Muscle of leg (tissue), 11 donors: Measurements from ENCODE around the gene KRTAP3-1. TPM values are rescaled to one million over a fixed set of nuclear protein-coding genes. Genes with fewer than 3 reads are reported as not detected.
A peak's percentile ranks its signal among the peaks of the same experiment; 100 is the strongest.
"Not testable (repeated sequence)": the region's sequence is repeated elsewhere in the genome, so short reads cannot be mapped to it uniquely, and the experiment has no call there.

Source experiments
- DNase-seq: peaks from one replicate; pipeline ENCODE4 v3.0.0; 2013
- H3K27ac ChIP-seq: one replicate; pipeline ENCODE4 v1.5.1; 2013; ENCODE audit warnings: mild to moderate bottlenecking, low read length, control low read depth
- H3K27me3 ChIP-seq: one replicate; pipeline ENCODE4 v1.6.1; 2013; ENCODE audit warnings: low read length; ENCODE audit not compliant: control insufficient read depth, insufficient read depth
- H3K36me3 ChIP-seq: one replicate; pipeline ENCODE4 v1.6.1; 2013; ENCODE audit warnings: low read length; ENCODE audit not compliant: control insufficient read depth, insufficient read depth
- H3K4me1 ChIP-seq: one replicate; pipeline ENCODE4 v1.6.1; 2013; ENCODE audit warnings: low read length; ENCODE audit not compliant: control insufficient read depth, insufficient read depth
- H3K4me3 ChIP-seq: one replicate; pipeline ENCODE4 v1.5.1; 2013; ENCODE audit warnings: low read length, control low read depth
- H3K9me3 ChIP-seq: replicated peaks from 2 replicates; pipeline ENCODE4 v1.6.1; 2013; ENCODE audit warnings: low read depth, low read length; ENCODE audit not compliant: control insufficient read depth
- WGBS: methylation state at CpG from one replicate; pipeline ENCODE4 v1.1.5; 2013; ENCODE audit warnings: missing lambda C conversion rate; ENCODE audit not compliant: insufficient coverage; 5-methylcytosine and 5-hydroxymethylcytosine counted together
- polyA plus RNA-seq, 8 donors: library from polyadenylated mRNA; unstranded; fragments of 120-200 nt; gene quantifications; one replicate each; pipeline versions ENCODE4 v1.2.1 to v1.2.3, GENCODE V29; 2013; ENCODE audit warnings: inconsistent platforms in 1 of 8, low replicate concordance in 1 of 8; ENCODE audit not compliant: insufficient read length in 8 of 8, insufficient read depth in 1 of 8
- total RNA-seq: library from RNA; stranded (reverse); fragments of 120-200 nt; gene quantifications from one replicate; pipeline ENCODE4 v1.2.4, GENCODE V29; 2013

The KRTAP3-1 gene
- total and polyA plus RNA-seq, 9 donors = not detected

- H3K27me3 ChIP-seq, H3K4me1 ChIP-seq, H3K36me3 ChIP-seq, H3K4me3 ChIP-seq, H3K27ac ChIP-seq, H3K9me3 ChIP-seq: not testable (repeated sequence)
- WGBS = 70% methylated on average over 6 of the region's 14 CpGs
- peak; percentile 60 for DNase-seq
These were observed 32.0 kb upstream of the KRTAP3-1 start, which contains the start of gene KRTAP1-1 for GRCh38 chr17:41040783-41041571. Gene KRTAP1-1, minus strand, starts transcription at chr17:41041450. Its CDS starts 53 bp downstream, at chr17:41041397.

- DNase-seq = no peak
- no CpG with 5 or more reads among the region's 2 CpGs for WGBS
- Histone ChIP-seq H3K4me1 (no peaks in the 10 kb centered on the region), H3K27me3 (no peaks in the 10 kb centered on the region), H3K36me3 (no peaks in the 10 kb centered on the region), H3K9me3 (no peaks in the 10 kb centered on the region), H3K27ac (no peak overlapping the region), H3K4me3 (no peak overlapping the region)
These were observed 29.0 kb upstream of the KRTAP3-1 start for GRCh38 chr17:41037853-41038350.

DNA sequence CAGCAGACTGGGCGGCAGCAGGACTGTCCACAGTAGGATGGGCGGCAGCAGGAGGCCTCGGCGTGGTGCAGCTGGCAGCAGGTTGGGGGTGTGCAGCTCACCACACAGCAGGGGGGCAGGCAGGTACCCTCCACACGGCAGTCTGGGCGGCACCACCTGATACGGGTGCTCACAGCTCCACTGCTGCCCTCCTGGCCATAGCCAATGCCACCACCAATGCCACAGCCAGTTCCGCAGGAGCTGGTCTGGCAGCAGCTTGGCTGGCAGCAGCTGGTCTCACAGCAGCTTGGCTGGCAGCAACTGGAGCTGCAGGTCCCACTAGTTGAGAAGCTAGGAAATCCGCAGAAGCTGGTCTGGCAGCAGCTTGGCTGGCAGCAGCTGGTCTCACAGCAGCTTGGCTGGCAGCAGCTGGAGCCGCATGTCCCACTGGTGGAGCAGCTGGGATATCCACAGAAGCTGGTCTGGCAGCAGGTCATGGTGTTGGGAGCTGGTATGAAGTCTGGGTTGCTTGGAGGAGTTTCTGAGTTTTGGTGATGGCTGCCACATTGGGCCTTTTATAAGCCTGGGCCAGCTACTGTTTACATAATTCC is 25.5 kb upstream of the KRTAP3-1 start, which contains the start of gene KRTAP1-3:
TSS of gene KRTAP1-3 (minus strand) at position 529 of the 590 bp plus-strand sequence. CDS start at position 476, 53 bp downstream.
- H3K27me3 ChIP-seq, H3K4me1 ChIP-seq, H3K36me3 ChIP-seq, H3K4me3 ChIP-seq, H3K9me3 ChIP-seq, H3K27ac ChIP-seq: not testable (repeated sequence)
- WGBS = 83% methylated on average over 6 of the region's 10 CpGs
- peak; percentile 41 for DNase-seq

GRCh38 chr17:41029633-41030245 is 20.8 kb upstream of the KRTAP3-1 start, which contains the start of gene KRTAP1-4:
Gene KRTAP1-4, minus strand, starts transcription at chr17:41030195. Its CDS starts 117 bp downstream, at chr17:41030078.
- no peak within 1 kb of the TSS for H3K4me3 ChIP-seq
- no peaks in the 10 kb centered on the region for H3K4me1 ChIP-seq
- H3K36me3 ChIP-seq = no peaks in the 10 kb centered on the region
- DNase-seq = no peak
- no peaks in the 10 kb centered on the region for H3K9me3 ChIP-seq
- WGBS = 83% methylated on average over 12 of the region's 12 CpGs
- no peak within 1 kb of the TSS for H3K27ac ChIP-seq
- no peaks in the 10 kb centered on the region for H3K27me3 ChIP-seq

DNA sequence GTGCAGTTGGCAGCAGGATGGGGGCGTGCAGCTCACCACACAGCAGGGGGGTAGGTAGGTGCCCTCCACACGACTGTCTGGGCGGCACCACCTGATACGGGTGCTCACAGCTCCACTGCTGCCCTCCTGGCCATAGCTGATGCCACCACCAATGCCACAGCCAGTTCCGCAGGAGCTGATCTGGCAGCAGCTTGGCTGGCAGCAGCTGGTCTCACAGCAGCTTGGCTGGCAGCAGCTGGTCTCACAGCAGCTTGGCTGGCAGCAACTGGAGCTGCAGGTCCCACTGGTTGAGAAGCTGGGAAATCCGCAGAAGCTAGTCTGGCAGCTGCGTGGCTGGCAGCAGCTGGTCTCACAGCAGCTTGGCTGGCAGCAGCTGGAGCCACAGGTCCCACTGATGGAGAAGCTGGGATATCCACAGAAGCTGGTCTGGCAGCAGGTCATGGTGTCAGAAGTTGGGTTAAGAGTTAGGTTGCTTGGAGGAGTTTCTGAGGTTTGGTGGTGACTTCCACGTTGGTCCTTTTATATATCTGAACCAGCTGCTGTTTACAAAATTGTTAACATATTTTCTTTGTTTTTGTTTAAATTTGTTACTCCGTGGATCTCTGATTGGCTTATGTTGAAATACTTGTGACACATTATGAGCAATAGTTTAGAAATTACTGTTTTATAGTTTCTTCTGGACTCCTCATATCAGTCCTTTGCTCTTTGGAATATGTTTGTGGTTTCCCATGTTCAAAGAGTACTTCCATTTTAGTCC is 18.0 kb upstream of the KRTAP3-1 start, which contains the start of gene KRTAP1-5:
TSS of gene KRTAP1-5 (minus strand) at position 494 of the 757 bp plus-strand sequence. CDS start at position 441, 53 bp downstream.
- no peaks in the 10 kb centered on the region for H3K9me3 ChIP-seq
- 81% methylated on average over 7 of the region's 9 CpGs for WGBS
- peak; percentile 44 for DNase-seq
- H3K36me3 ChIP-seq = no peaks in the 10 kb centered on the region
- no peak within 1 kb of the TSS for H3K4me3 ChIP-seq
- H3K27ac ChIP-seq = no peak within 1 kb of the TSS
- no peaks in the 10 kb centered on the region for H3K27me3 ChIP-seq
- H3K4me1 ChIP-seq = no peaks in the 10 kb centered on the region

DNA sequence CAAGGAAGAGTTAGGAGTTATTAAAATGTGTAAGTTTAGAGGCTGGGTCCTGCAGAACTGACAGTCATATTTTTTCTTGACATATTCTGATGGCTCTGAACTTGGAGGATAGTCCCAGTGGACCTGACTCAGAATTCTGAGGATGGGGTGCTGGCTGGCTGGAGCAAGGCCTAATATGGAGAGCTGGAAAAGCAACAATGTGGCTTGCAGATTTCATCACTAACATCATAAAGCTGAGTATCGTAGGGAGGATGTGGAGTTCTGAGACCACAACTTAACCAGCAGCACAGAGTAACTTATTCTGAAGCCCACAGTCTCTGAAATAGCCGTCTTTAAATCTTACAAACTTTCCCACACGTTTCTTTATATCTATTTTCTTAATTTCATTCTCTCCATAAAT is 15.8 kb upstream of the KRTAP3-1 start:
- H3K4me3 ChIP-seq = no peak overlapping the region
- no peaks in the 10 kb centered on the region for H3K36me3 ChIP-seq
- DNase-seq = no peak
- no peaks in the 10 kb centered on the region for H3K4me1 ChIP-seq
- H3K27ac ChIP-seq = no peak overlapping the region
- H3K27me3 ChIP-seq = no peaks in the 10 kb centered on the region
- WGBS = no CpG with 5 or more reads among the region's 3 CpGs
- H3K9me3 ChIP-seq = peaks cover 3% of the 10 kb centered on the region

GRCh38 chr17:41020336-41020735 is 11.4 kb upstream of the KRTAP3-1 start:
- no peaks in the 10 kb centered on the region for H3K4me1 ChIP-seq
- H3K27me3 ChIP-seq = no peaks in the 10 kb centered on the region
- no peak overlapping the region for H3K27ac ChIP-seq
- H3K9me3 ChIP-seq = peaks cover 3% of the 10 kb centered on the region
- DNase-seq = no peak
- no peak overlapping the region for H3K4me3 ChIP-seq
- no peaks in the 10 kb centered on the region for H3K36me3 ChIP-seq

DNA sequence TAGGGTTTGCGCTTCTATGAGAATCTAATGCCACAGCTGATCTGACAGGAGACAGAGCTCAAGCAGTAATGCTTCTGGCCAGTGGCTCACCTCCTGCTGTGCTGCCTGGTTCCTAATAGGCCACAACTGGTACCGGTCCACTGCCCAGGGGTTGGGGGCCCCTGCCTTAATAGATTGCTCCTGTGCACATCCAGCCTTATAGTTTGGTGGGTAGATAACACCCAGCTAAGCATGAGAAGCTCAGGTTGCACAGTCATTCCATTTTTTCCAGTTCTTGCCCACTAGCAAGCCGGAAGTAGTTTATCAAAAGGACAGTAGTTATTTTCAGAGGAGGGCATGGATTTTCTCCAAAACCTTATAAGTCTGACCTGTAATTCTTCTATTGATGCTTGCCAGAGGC is 10.5 kb upstream of the KRTAP3-1 start:
- H3K27me3 ChIP-seq = no peaks in the 10 kb centered on the region
- no peaks in the 10 kb centered on the region for H3K36me3 ChIP-seq
- DNase-seq = no peak
- H3K9me3 ChIP-seq = peaks cover 3% of the 10 kb centered on the region
- WGBS = 100% methylated on average over 2 of the region's 3 CpGs
- no peak overlapping the region for H3K4me3 ChIP-seq
- no peak overlapping the region for H3K27ac ChIP-seq
- no peaks in the 10 kb centered on the region for H3K4me1 ChIP-seq

DNA sequence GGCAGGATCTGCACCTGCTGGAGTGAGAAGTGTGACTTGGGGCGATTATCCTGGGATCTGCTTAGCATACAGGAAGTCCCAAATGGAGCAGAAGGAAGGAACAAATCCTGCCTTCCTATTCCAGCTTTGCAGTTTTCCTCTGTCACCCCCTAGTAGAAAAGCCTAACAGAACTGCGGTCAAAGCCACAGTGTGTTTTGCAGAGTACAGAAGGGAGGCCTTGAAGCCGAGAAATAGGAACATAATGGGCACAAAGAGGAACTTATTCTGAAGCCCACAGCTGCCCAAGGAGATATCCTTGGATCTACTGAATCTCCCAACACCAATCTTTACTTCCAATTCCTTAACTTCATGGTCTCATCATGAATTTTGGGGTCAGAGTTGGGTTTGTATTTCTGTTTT is 9.6 kb upstream of the KRTAP3-1 start:
- 65% methylated on average over 2 of the region's 3 CpGs for WGBS
- no peak overlapping the region for H3K4me3 ChIP-seq
- no peak for DNase-seq
- H3K9me3 ChIP-seq = peaks cover 3% of the 10 kb centered on the region
- no peaks in the 10 kb centered on the region for H3K4me1 ChIP-seq
- H3K27me3 ChIP-seq = no peaks in the 10 kb centered on the region
- H3K27ac ChIP-seq = no peak overlapping the region
- H3K36me3 ChIP-seq = no peaks in the 10 kb centered on the region
